ENCODE results near the gene UTP11.
A peak's percentile ranks its signal among the peaks of the same experiment; 100 is the strongest.

GRCh38 chr1:38026592-38027200, 14.2 kb downstream of the UTP11 start:
- TF ChIP-seq JUND (IDR thresholded peaks at IDR 0.05; ENCODE audit: low read length) (no peak), POLR2A (IDR thresholded peaks at IDR 0.05; ENCODE audit: control extremely low read depth in 1 of 2, low read depth in 2 of 2, low read length in 2 of 2) (no peak), EZH2 (IDR thresholded peaks at IDR 0.05; ENCODE audit: low read depth, low read length, severe bottlenecking) (no peak), SIN3A (conservative IDR thresholded peaks at IDR 0.05 in 1 of 2, IDR thresholded peaks at IDR 0.05 in 1 of 2; ENCODE audit: low read depth in 1 of 2, low read length in 2 of 2) (no peak), TAF1 (IDR thresholded peaks at IDR 0.05; ENCODE audit: low read depth, low read length) (no peak), RBBP5 (IDR thresholded peaks at IDR 0.05; ENCODE audit: borderline replicate concordance, low read depth, low read length) (no peak), CBX8 (IDR thresholded peaks at IDR 0.05; ENCODE audit: borderline replicate concordance, low read depth, low read length) (no peak), USF2 (IDR thresholded peaks at IDR 0.05; ENCODE audit: low read length) (no peak), SRF (IDR thresholded peaks at IDR 0.05; ENCODE audit: low read depth, low read length) (no peak), GTF2F1 (IDR thresholded peaks at IDR 0.05; ENCODE audit: borderline replicate concordance, low read depth, low read length) (no peak), GABPA (IDR thresholded peaks at IDR 0.05; ENCODE audit: borderline replicate concordance, insufficient read depth, low read length) (no peak), ATF2 (IDR thresholded peaks at IDR 0.05; ENCODE audit: low read length) (no peak)
- TF ChIP-seq, protein P1, sequence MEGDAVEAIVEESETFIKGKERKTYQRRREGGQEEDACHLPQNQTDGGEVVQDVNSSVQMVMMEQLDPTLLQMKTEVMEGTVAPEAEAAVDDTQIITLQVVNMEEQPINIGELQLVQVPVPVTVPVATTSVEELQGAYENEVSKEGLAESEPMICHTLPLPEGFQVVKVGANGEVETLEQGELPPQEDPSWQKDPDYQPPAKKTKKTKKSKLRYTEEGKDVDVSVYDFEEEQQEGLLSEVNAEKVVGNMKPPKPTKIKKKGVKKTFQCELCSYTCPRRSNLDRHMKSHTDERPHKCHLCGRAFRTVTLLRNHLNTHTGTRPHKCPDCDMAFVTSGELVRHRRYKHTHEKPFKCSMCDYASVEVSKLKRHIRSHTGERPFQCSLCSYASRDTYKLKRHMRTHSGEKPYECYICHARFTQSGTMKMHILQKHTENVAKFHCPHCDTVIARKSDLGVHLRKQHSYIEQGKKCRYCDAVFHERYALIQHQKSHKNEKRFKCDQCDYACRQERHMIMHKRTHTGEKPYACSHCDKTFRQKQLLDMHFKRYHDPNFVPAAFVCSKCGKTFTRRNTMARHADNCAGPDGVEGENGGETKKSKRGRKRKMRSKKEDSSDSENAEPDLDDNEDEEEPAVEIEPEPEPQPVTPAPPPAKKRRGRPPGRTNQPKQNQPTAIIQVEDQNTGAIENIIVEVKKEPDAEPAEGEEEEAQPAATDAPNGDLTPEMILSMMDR (IDR thresholded peaks at IDR 0.05; ENCODE audit: control extremely low read depth in 1 of 3, insufficient read depth in 1 of 3, low read depth in 1 of 3, low read length in 3 of 3), result peak; percentile 77 to 86 (median 80)
